Stimulated activated CD8-positive, alpha-beta memory T cell treated with anti-CD3 and anti-CD28 coated beads, Interleukin-15, amount 100 ng/mL, for 48 hours (primary cell): ENCODE data around the gene RMND1.
"Not testable (repeated sequence)": the region's sequence is repeated elsewhere in the genome, so short reads cannot be mapped to it uniquely, and the experiment has no call there.

Experiments
- DNase-seq, 2 donors: peaks; one replicate each; pipeline ENCODE4 v3.0.0-alpha.2; 2020; ENCODE audit warnings: low read depth in 2 of 2

The RMND1 gene

GRCh38 chr6:151451950-151452749 lies at the start of gene RMND1:
RMND1 (minus strand) TSS chr6:151452126; CDS start chr6:151445811, 6,315 bp downstream.
- DNase-seq: peak; percentile 98 to 100

GRCh38 chr6:151499551-151499950 lies 47.6 kb upstream of the RMND1 start:
- DNase-seq: no peak

GRCh38 chr6:151498327-151498726 lies 46.4 kb upstream of the RMND1 start:
- no peak for DNase-seq

- DNase-seq: no peak
Measured at GRCh38 chr6:151497905-151498304, 46.0 kb upstream of the RMND1 start.

GRCh38 chr6:151495380-151495779 lies 43.5 kb upstream of the RMND1 start:
- no peak for DNase-seq

- no peak for DNase-seq
Measured at GRCh38 chr6:151494936-151495320, 43.0 kb upstream of the RMND1 start.

- no peak for DNase-seq
Measured at GRCh38 chr6:151494235-151494935, 42.5 kb upstream of the RMND1 start.

GRCh38 chr6:151493804-151494234 lies 41.9 kb upstream of the RMND1 start, which contains the start of gene CCDC170:
CCDC170 (plus strand) TSS chr6:151494017; CDS start chr6:151494129, 112 bp downstream.
- DNase-seq: peak in 1 of 2 donors; percentile 2

- DNase-seq: no peak
Measured at GRCh38 chr6:151493161-151493803, 41.4 kb upstream of the RMND1 start.

- DNase-seq: no peak
Measured at GRCh38 chr6:151490996-151491395, 39.1 kb upstream of the RMND1 start.

GRCh38 chr6:151488226-151488625 lies 36.3 kb upstream of the RMND1 start:
- DNase-seq: no peak

- no peak for DNase-seq
Measured at GRCh38 chr6:151483994-151484393, 32.1 kb upstream of the RMND1 start.

GRCh38 chr6:151482290-151482689 lies 30.4 kb upstream of the RMND1 start:
- DNase-seq: no peak

GRCh38 chr6:151481786-151482185 lies 29.9 kb upstream of the RMND1 start:
- no peak for DNase-seq

- no peak for DNase-seq
Measured at GRCh38 chr6:151478670-151479069, 26.7 kb upstream of the RMND1 start.

- DNase-seq: no peak
Measured at GRCh38 chr6:151477726-151478125, 25.8 kb upstream of the RMND1 start.

- no peak for DNase-seq
Measured at GRCh38 chr6:151475653-151476523, 24.0 kb upstream of the RMND1 start.

GRCh38 chr6:151464702-151465101 lies 12.8 kb upstream of the RMND1 start:
- DNase-seq: no peak

- no peak for DNase-seq
Measured at GRCh38 chr6:151461673-151462072, 9.7 kb upstream of the RMND1 start.

GRCh38 chr6:151455751-151456398 lies 3.9 kb upstream of the RMND1 start:
- DNase-seq: not testable (repeated sequence)
